ENCODE measurements around the gene CHID1. TPM values are rescaled to one million over a fixed set of nuclear protein-coding genes. Genes with fewer than 3 reads are reported as not detected.

CHID1 gene
- total and polyA plus RNA-seq, 9 of the 15 experiments (the other 6 are each of a cell fraction or from before 2014, with no cell fraction given): 15.1 to 108 (median 39.8) TPM

DNA sequence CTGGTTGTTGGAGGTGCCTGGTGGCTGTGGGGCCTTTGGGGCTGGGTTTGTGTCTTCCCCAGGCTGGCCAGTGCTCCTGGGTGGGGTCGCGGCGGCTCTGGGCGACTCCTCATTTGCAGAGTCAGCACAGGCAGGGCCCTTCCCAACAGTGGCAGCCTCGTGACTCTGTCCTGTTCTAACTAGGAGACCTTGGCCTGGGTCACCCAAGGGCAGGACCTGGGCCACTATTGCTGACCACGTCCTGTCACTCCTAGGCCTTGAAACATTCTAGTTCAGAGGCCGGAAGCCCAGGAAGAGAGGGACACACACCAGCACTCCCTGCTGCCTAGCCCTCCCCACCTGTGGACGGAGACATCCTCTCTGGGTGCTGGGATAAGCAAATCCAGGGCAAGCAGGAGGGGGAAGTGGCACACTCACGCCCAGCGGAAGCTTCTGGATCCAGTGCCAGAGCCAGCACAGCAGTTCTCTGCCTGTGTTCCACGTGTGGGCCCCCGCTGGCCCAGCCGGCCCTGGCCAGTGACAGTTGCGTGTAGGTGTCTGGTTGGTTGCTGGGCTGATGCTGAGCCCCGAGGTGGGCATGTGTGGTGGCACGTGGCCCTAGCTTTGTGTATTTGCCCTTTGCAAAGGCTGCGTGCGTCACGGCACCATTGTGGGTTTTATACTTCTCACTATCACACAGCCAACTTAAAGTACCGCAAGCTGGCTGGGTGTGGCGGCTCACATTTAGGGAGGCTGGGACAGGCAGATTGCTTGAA is 4.3 kb upstream of the CHID1 start:
- Histone ChIP-seq H3K36me3 (ENCODE audit: control insufficient read depth, insufficient read depth, low read length) (no peaks in the 10 kb centered on the region), H3K9me3 (replicated peaks; ENCODE audit: control insufficient read depth, insufficient read depth, low read depth, low read length) (no peaks in the 10 kb centered on the region), H3K27me3 (ENCODE audit: control insufficient read depth in 2 of 2, insufficient read depth in 2 of 2, low read length in 2 of 2) (no peaks in the 10 kb centered on the region), H3K4me1 (replicated peaks in 1 of 2; ENCODE audit: control insufficient read depth in 2 of 2, insufficient read depth in 2 of 2, low read length in 2 of 2) (peaks cover 21 to 40% of the 10 kb centered on the region in 2 experiments), H4K20me1 (replicated peaks; ENCODE audit: control insufficient read depth, insufficient read depth, low read length) (no peaks in the 10 kb centered on the region), H3K27ac (ENCODE audit: extremely low read depth, low read depth, low read length) (peak overlapping the region; percentile 46; the same call in 1 of the 3 replicates), H3K4me2 (ENCODE audit: insufficient read depth, low read length) (peak overlapping the region; percentile 28; the same call in 1 of the 2 replicates), H2AFZ (ENCODE audit: low read depth, low read length) (peak overlapping the region; percentile 67), H3K9me1 (ENCODE audit: control insufficient read depth, insufficient read depth, low read length) (no peaks in the 10 kb centered on the region), H3K79me2 (ENCODE audit: control insufficient read depth, insufficient read depth, low read length) (peaks cover 7% of the 10 kb centered on the region), H3K4me3 (no peak overlapping the region), H3K9ac (ENCODE audit: insufficient read depth in 1 of 2, low read depth in 2 of 2, low read length in 2 of 2) (peak overlapping the region; percentile 20 to 75; a peak in 3 of 4 replicates)
- FAIRE-seq: no peak
- ChIA-PET POLR2A (interaction anchor here (0.6 to 1.0 kb wide), 2 partner anchors 23 to 247 kb away, joined by 3 to 5 read pairs; no protein-coding TSS in a partner anchor), CTCF (ENCODE audit: low intra/inter-chr PET ratio) (no interaction called here)
- in situ Hi-C loops (cut with MboI) (no loop called here), intact Hi-C loops (cut with micrococcal nuclease) (loop anchor here (10.0 kb wide), 1 partner anchor 70 kb away; the partner anchor contains the start of genes POLR2L and TSPAN4)
- BruUV-seq (replicated peaks): no TSS peak
- 52% methylated on average over 20 of the region's 21 CpGs for WGBS (ENCODE audit: insufficient coverage, low coverage, missing lambda C conversion rate)
- no peak; the same call in 2 of the 3 replicates for ATAC-seq
- peak in 1 of 4 experiments; percentile 52 for DNase-seq (ENCODE audit: extremely low read depth in 1 of 4, low spot score in 3 of 4)
- no peak for TF ChIP-seq HMGN3 (IDR thresholded peaks at IDR 0.05; ENCODE audit: borderline replicate concordance, extremely low read depth, insufficient read length, low read depth, low read length)
- 0 out of 2 replicates have a peak, but pooled peaks have one; percentile 27 for TF ChIP-seq ZNF589 (CRISPR knock-in tag; IDR thresholded peaks at IDR 0.05; ENCODE audit: low read depth)
- TF ChIP-seq MAFK (IDR thresholded peaks at IDR 0.05; ENCODE audit: low read length): peak; percentile 39; the same call in 1 of the 2 replicates
- TF ChIP-seq ZKSCAN1 (IDR thresholded peaks at IDR 0.05; ENCODE audit: low read depth, low read length): no peak
- TF ChIP-seq ZNF212 (CRISPR knock-in tag; IDR thresholded peaks at IDR 0.05): no peak
- TF ChIP-seq IFI16 (CRISPR knock-in tag; IDR thresholded peaks at IDR 0.05): no peak
- TF ChIP-seq ZNF239 (CRISPR knock-in tag; IDR thresholded peaks at IDR 0.05): no peak
- TF ChIP-seq, protein P1, sequence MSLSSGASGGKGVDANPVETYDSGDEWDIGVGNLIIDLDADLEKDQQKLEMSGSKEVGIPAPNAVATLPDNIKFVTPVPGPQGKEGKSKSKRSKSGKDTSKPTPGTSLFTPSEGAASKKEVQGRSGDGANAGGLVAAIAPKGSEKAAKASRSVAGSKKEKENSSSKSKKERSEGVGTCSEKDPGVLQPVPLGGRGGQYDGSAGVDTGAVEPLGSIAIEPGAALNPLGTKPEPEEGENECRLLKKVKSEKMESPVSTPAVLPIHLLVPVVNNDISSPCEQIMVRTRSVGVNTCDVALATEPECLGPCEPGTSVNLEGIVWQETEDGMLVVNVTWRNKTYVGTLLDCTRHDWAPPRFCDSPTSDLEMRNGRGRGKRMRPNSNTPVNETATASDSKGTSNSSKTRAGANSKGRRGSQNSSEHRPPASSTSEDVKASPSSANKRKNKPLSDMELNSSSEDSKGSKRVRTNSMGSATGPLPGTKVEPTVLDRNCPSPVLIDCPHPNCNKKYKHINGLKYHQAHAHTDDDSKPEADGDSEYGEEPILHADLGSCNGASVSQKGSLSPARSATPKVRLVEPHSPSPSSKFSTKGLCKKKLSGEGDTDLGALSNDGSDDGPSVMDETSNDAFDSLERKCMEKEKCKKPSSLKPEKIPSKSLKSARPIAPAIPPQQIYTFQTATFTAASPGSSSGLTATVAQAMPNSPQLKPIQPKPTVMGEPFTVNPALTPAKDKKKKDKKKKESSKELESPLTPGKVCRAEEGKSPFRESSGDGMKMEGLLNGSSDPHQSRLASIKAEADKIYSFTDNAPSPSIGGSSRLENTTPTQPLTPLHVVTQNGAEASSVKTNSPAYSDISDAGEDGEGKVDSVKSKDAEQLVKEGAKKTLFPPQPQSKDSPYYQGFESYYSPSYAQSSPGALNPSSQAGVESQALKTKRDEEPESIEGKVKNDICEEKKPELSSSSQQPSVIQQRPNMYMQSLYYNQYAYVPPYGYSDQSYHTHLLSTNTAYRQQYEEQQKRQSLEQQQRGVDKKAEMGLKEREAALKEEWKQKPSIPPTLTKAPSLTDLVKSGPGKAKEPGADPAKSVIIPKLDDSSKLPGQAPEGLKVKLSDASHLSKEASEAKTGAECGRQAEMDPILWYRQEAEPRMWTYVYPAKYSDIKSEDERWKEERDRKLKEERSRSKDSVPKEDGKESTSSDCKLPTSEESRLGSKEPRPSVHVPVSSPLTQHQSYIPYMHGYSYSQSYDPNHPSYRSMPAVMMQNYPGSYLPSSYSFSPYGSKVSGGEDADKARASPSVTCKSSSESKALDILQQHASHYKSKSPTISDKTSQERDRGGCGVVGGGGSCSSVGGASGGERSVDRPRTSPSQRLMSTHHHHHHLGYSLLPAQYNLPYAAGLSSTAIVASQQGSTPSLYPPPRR (CRISPR knock-in tag; IDR thresholded peaks at IDR 0.05; ENCODE audit: borderline replicate concordance): no peak
- TF ChIP-seq, protein P2, sequence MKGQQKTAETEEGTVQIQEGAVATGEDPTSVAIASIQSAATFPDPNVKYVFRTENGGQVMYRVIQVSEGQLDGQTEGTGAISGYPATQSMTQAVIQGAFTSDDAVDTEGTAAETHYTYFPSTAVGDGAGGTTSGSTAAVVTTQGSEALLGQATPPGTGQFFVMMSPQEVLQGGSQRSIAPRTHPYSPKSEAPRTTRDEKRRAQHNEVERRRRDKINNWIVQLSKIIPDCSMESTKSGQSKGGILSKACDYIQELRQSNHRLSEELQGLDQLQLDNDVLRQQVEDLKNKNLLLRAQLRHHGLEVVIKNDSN (CRISPR knock-in tag; IDR thresholded peaks at IDR 0.05): no peak
- TF ChIP-seq NFE2L1 (tag; IDR thresholded peaks at IDR 0.05; ENCODE audit: borderline replicate concordance, low read depth): no peak
- no peak for TF ChIP-seq ZNF347 (CRISPR knock-in tag; IDR thresholded peaks at IDR 0.05; ENCODE audit: low read depth)
- TF ChIP-seq, protein P3, sequence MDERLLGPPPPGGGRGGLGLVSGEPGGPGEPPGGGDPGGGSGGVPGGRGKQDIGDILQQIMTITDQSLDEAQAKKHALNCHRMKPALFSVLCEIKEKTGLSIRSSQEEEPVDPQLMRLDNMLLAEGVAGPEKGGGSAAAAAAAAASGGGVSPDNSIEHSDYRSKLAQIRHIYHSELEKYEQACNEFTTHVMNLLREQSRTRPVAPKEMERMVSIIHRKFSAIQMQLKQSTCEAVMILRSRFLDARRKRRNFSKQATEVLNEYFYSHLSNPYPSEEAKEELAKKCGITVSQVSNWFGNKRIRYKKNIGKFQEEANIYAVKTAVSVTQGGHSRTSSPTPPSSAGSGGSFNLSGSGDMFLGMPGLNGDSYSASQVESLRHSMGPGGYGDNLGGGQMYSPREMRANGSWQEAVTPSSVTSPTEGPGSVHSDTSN (CRISPR knock-in tag; IDR thresholded peaks at IDR 0.05; ENCODE audit: low read depth): no peak
- TF ChIP-seq, protein P3 (tag; conservative IDR thresholded peaks at IDR 0.05; ENCODE audit: low read depth): 0 out of 2 replicates have a peak, but pooled peaks have one; percentile 7
